Skeletal muscle cell (primary cell): ENCODE measurements around the gene WDR33.
"Not testable (repeated sequence)": the region's sequence is repeated elsewhere in the genome, so short reads cannot be mapped to it uniquely, and the experiment has no call there.

Source experiments
- DNase-seq: peaks from one replicate; pipeline ENCODE4 v3.0.0-alpha.2; 2010; ENCODE audit warnings: low read depth
- H3K4me3 ChIP-seq: 2 replicates; pipeline ENCODE4 v1.5.1; 2011; ENCODE audit warnings: low read depth, mild to moderate bottlenecking, control low read depth, low read length, moderate library complexity

Gene WDR33

DNA sequence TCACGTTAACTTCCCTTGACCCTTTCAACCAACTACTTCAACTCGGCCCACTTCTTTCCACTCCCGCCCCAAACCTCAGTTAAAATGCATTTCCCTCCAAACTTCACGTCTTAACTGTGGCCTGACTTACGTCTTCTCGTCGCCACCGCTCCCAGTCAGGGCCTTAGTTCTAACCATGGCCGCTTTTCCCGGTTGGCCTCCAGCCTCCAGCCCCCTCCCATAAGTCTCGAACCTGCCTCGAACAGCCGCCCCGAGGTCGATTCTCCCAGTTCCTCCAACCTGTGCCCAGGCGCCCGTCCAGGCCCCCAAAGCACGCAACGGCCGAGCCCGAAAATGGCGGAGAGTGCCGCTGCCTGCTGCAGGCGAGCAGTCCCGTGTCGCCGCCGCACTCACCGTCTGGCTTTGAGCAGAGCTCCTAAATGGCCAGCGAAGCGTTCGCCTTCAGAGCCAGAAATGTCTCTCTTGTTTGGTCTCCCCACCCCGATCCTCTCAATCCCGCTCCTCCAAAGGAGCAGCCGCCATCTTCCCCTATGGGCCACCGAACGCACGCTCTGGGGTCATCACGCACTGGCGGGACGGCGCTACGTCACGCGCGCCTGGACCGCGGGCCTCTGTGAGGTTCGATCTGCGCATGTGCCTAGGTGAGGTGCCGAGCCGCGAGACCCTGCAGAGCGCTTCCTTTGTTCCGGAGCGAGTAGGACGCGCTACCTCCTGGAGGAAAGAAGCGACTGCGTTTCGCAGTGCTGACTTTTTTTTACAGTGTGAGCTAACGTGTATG is at the start of gene WDR33:
Gene WDR33, minus strand, starts transcription at position 553 of the 778 bp plus-strand sequence. CDS start 40,190 bp downstream, outside the sequence.
- peak within 1 kb of the TSS; percentile 88 for H3K4me3 ChIP-seq

DNA sequence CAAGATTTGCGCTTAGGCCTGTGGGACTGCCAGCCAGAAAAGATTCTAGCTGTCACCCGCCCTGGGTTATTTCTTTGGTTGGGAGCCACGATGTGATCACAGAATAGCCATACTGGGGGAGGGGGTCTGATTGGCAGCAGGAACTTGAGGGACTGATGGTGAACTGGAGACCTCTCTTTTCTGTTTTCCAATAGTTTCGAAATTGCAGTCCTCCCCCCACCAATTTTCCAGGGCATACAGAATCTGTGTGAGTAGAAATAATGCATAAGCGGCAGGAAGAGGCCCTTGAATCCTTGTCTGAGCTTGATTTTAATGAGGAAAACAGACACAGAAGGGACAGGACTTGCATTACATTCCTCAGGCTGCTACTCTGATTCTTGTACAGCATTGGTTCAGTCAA is 49.2 kb upstream of the WDR33 start:
- H3K4me3 ChIP-seq = no peak overlapping the region

More for the DNA sequence above, at the start of gene WDR33:
- DNase-seq = peak; percentile 48

DNA sequence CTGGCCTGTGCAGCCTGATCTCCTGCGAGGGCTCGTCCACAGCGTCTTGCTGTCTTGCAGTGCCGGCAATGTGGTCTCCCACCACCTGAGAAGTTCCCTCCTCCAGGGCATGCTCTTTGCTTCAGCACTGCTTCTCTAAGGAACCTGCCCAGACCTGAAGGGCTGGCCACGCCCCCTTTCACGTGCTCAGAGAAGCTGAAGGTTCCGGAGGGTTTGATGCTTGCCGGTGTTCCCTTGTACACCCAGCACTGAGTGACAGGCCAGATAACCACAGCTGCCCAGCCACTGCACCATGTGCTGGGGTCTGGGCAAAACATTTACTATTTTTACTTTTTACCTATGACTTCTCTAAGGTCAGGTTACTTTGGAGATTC is 48.7 kb upstream of the WDR33 start:
- H3K4me3 ChIP-seq = no peak overlapping the region
- no peak for DNase-seq

More for the DNA sequence above, 49.2 kb upstream of the WDR33 start:
- DNase-seq = no peak

GRCh38 chr2:127857265-127857808 is 46.4 kb upstream of the WDR33 start:
- peak overlapping the region; percentile 88 for H3K4me3 ChIP-seq
- no peak for DNase-seq

- H3K4me3 ChIP-seq = no peak overlapping the region
- DNase-seq = no peak
Measured at GRCh38 chr2:127853671-127854070, 42.7 kb upstream of the WDR33 start.

DNA sequence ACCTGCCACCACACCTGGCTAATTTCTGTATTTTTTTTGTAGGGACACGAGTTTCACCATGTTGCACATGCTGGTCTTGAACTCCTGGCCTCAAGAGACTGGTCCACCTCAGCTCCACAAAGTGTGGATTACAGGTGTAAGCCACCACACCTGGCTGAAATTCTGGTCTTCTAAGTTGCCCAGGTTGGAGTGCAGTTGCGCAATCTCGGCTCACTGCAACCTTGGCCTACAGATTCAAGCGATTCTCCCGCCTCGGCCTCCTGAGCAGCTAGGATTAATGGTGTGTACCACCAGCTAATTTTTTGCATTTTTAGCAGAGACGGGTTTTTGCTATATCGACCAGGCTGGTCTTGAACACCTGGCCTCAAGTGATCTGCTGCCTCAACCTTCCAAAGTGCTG is 41.4 kb upstream of the WDR33 start:
- no peak overlapping the region for H3K4me3 ChIP-seq
- DNase-seq = no peak

DNA sequence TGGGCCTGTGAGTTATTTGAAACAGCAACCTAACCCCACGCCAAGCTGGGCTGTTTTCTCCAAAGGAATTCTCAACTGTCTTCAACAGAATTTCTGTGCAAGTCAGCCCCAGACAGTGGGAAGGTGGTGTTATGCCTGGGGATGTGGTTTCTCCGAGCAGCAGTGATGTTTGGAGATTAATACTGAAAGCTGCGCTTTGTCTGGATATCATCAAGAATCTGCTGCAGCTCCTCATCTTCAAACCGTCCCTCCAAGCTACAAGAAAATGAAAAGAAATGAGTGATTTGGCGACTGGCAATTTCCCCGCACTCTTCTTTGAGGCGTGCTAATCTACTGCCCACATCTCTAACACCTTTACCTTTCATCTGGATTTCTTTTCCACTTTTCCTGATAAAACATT is 37.0 kb upstream of the WDR33 start:
- DNase-seq = no peak
- no peak overlapping the region for H3K4me3 ChIP-seq

DNA sequence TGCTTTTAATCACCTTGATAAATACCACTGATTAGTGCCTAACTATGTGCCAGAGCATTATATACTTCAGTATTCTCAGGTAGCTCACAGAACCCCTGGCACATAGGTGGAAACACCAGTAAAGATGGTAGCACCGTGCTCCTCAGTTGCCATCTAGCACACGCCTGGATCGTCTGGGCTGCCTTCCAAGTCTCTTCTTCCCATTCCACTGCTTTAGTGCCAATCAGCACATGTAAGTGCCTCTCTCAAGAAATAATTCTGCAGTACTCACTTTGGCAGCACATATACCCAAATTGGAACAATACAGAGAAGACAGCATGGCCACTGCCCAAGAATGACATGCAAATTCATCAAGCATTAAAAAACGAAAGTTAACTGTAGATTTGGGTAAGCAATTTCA is 34.0 kb upstream of the WDR33 start:
- no peak for DNase-seq
- H3K4me3 ChIP-seq = no peak overlapping the region

GRCh38 chr2:127843677-127844076 is 32.7 kb upstream of the WDR33 start:
- no peak overlapping the region for H3K4me3 ChIP-seq
- no peak for DNase-seq

DNA sequence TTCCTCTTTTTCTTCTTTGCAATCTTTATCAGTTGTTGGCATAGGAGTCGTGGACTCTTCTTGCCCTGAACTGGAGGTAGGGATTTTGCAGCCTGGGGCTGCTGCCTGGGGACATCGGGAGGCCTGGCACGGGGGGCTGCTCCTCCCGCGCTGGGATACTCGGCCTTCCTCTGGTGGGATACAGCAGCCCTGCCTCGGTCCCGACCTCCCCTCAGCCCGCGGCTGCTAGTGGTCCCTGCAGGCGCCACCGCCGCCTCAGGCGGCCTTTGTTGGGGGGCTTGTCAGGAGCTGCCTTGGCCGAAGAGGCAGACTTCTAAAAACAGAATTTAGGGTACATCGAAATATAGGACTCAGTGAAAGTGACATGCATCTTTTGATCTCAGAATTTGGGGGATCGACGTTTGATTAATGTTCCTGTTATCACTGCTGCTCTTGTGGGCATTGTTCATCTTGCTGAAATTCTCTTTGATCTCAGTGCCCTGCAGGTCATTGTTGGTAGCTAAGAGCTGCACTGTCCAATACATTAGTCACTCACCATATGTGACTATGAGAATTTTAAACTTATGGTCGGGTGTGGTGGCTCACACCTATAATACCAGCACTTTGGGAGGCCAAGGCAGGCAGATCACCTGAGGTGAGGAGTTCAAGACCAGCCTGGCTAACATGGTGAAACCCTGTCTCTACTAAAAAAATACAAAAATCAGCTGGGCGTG is 30.7 kb upstream of the WDR33 start:
- DNase-seq = no peak
- H3K4me3 ChIP-seq = no peak overlapping the region

DNA sequence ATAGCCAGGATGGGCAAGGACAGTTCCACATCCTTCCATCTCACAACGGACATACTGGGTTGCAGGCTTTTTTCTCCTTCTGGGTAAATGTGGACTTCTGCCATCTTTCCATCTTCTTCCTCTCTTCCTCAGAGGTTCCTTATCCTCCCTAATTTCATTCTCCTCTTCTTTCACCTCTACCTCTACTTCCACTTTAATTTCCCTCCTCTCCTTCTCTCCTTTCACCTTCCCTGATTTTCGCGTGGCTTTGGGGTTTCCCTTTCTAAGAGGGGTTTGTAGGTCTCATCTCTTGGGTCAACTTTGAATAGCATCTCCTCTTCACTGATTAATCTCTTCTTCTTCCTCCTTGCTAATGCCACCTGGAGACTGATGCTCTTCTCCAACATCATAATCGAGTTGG is 29.9 kb upstream of the WDR33 start:
- DNase-seq = no peak
- H3K4me3 ChIP-seq = no peak overlapping the region

GRCh38 chr2:127834951-127835350 is 24.0 kb upstream of the WDR33 start:
- DNase-seq = no peak
- no peak overlapping the region for H3K4me3 ChIP-seq

GRCh38 chr2:127829845-127830246 is 18.9 kb upstream of the WDR33 start:
- DNase-seq = no peak
- H3K4me3 ChIP-seq = no peak overlapping the region

- not testable (repeated sequence) for H3K4me3 ChIP-seq, DNase-seq
Measured at GRCh38 chr2:127826708-127827107, 15.7 kb upstream of the WDR33 start.

DNA sequence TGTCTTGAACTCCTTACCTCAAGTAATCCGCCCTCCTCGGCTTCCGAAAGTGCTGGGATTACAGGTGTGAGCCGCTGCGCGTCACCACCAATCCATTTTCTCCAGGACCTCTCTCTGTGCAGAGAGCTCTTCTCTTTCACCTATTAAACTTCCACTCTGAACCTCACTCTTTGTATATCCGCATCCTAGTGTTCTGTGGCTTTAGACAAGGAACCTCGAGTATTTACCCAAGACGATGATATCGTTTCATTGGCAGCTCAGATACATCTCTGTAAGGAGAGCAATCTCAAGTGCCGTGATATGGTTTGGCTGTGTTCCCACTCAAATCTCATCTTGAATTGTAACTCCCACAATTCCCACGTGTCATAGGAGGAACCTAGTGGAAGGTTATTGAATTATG is 15.1 kb upstream of the WDR33 start:
- DNase-seq = no peak
- H3K4me3 ChIP-seq = no peak overlapping the region

GRCh38 chr2:127820080-127820668 is 9.2 kb upstream of the WDR33 start:
- DNase-seq = no peak

GRCh38 chr2:127818794-127819425 is 7.9 kb upstream of the WDR33 start:
- no peak for DNase-seq
- no peak overlapping the region for H3K4me3 ChIP-seq

More at GRCh38 chr2:127820080-127820668, 9.2 kb upstream of the WDR33 start:
- no peak overlapping the region for H3K4me3 ChIP-seq

DNA sequence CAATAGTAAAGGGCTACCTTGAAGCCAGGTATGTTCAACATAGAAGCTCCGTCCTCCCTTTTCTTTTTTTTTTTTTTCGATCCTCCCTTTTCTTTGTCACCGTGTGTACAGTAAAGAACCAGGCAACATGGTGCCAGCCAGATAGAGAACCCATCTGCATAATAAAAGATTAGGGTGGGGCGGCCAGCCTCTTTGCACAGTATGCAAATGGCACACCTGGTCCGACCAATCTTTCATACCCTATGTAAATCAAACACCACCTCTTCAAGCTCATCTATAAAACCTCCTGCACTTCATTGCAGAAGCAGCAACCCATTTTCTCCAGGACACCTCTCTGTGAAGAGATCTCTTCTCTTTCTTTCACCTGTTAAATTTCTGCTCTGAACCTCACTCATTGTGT is 7.3 kb upstream of the WDR33 start:
- H3K4me3 ChIP-seq = no peak overlapping the region

GRCh38 chr2:127814677-127815076 is 3.7 kb upstream of the WDR33 start:
- DNase-seq = no peak
- H3K4me3 ChIP-seq = no peak overlapping the region

More for the DNA sequence above, 7.3 kb upstream of the WDR33 start:
- no peak for DNase-seq

DNA sequence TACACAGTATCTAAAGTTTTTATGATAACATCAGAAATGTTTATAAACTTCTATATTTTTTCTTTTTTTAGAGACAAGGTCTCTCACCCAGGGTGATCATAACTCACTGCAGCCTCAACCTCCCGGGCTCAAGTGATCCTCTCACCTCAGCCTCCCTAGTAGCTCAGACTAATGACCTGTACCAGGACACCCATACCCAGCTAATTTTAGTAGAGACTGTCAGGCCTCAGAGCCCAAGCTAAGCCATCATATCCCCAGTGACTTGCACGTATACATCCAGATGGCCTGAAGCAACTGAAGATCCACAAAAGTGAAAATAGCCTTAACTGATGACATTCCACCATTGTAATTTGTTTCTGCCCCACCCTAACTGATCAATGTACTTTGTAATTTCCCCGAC is 1.5 kb upstream of the WDR33 start:
- not testable (repeated sequence) for DNase-seq, H3K4me3 ChIP-seq
